ENCODE data around the gene PTCH2. TPM values are rescaled to one million over a fixed set of nuclear protein-coding genes. Genes with fewer than 3 reads are reported as not detected.
"Not testable (repeated sequence)": the region's sequence is repeated elsewhere in the genome, so short reads cannot be mapped to it uniquely, and the experiment has no call there.

Gene PTCH2
- total RNA-seq, 1 donor from 2014 or later: 0.45 TPM

DNA sequence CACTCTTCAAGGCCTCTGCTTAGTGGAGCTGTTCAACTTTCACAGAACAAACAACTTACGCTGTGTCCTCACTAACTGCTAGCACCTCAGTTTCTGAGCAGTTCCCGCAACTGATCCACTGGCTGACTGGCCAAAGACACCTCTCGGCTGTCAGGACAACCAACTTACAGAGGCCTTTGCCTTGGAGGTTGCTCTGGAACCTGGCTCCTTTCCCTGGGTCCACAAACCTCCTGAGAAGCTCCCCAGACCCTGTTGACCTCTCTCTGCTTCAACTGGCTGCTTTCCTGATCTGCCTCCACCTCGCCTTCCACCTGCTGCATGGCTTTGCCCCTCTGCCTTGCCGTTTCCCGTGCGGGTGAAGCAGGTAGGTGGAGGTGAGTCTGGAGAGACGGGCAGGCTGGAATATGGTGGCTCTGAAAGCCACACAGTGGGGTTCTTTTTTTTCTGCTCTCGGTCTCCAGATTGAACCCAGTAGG is 21.8 kb downstream of the PTCH2 start:
- no peak for ATAC-seq
- DNase-seq (ENCODE audit: low spot score): no peak

DNA sequence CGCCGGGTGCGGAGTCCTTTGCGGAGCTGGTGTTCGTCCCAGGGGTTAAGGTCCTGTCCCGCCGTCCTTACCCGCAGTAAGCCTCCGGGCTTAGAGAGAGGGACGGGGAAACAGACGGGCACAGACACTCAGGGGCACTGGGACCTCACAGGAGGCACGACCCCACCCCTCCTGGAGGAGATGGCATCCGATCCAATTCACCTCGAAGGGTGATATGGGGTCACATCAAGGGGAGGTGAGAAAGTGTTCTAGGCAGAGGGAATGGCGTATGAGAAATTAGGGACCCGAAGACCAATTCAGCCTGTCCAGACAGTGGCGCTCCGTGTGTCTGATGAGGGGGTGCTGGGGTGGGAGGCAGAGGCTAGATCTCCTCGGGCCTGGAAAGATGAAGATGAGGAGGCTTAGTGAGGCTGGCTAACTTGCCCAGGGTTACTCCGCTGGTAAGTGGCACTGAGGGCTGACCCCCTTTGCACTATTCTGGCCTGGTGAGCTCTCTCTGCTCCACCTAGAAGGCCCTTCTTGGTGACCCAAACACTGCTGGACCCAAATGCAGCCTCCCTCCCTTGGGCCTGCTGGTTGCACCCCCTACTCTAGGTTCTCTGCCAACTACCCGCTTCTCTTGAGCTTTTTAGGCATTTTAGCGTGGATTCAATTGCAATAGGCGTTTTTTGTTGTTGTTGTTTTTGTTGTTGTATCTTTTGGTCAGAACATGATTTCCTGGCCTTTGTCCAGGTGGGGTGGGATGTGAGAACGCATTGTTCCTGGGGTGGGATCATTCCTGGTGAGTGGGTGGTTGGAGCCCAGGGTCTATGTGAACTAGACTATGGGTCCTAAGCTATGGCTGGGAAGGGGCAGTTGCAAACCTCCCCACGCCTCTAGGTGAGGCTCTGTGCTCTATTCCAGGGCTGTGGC is 22.5 kb downstream of the PTCH2 start:
- peak; percentile 16 for ATAC-seq
- no peak for DNase-seq (ENCODE audit: low spot score)

DNA sequence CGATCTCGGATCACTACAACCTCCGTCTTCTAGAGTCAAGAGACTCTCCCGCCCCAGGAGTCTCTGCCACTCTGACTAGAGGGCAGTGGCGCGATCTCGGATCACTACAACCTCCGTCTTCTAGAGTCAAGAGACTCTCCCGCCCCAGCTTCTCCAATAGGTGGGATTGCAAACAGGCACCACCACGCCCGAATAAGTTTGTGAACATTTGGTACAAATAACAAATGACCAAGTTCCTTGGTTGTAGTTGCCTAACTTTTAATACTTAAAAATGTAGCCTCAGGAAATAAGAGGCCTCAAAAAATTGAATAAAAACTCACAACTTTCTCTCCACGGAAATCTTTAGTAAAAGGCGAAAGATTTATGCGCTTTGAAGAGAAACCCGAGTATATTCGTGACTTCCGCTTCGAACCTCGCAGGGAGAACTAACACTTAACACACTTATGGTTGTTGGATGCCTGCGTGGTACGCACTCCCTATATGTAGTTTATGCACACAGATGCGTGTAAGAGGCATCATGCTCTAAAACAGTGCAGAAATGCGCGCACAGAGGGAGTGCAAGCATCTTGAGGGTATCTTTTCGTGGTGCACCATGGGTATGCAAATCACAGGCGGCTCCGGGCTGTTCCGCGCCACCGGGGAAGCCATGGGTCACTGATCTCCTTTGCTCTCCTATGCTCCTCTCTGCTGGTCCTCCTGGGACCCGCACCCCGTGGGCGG is 23.3 kb downstream of the PTCH2 start:
- ATAC-seq (peak; percentile 91), DNase-seq (ENCODE audit: low spot score) (peak; percentile 85)

DNA sequence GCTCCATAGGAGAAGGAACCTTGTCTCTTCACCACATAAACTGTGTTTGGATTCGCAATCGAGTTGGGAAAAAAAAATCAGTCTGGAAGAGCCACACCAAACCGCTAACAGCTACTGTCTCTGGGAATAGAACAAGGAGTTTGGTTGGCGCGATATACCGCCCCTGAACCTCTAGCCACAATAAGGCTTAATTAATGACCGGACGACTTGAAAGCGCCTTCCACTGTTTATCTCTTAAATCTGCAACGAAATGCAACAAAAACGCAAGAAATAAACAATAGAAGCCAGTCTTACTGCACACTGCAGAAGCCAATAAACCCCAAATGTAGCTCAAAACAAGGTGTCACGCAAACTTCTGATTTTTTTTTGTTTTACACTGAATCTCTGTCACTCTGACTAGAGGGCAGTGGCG is 23.9 kb downstream of the PTCH2 start:
- ATAC-seq (peak; percentile 19), DNase-seq (ENCODE audit: low spot score) (no peak)

DNA sequence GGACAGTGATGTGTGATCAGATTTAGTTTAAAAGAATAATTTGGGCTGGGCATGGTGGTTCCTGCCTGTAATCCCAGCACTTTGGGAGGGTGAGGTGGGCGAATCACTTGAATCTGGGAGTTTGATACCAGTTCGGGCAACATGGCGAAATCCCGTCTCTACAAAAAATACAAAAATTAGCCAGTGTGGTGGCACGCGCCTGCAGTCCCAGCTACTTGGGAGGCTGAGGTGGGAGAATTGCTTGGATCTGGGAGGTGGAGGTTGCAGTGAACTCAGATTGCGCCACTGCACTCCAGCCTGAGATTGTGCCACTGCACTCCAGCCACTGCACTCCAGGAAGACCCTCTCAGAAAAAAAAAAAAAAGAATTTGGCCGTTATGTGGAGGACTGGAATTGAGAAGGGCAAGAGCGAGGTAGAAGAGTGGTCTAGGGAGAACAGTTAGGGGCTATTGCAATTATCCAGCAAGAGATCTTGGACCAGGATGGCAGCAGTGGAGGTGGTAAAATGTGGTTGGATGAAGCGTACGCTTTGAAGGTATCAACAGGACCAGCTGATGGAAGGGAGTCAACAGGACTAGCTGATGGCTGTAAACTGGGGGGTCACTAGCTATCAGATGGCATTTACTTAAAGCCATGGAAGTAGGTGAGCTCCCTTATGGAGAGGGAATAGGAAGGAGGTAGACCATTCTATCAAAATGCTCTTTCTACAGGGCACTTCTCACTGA is 25.1 kb downstream of the PTCH2 start:
- no peak for DNase-seq (ENCODE audit: low spot score)
- ATAC-seq: no peak

DNA sequence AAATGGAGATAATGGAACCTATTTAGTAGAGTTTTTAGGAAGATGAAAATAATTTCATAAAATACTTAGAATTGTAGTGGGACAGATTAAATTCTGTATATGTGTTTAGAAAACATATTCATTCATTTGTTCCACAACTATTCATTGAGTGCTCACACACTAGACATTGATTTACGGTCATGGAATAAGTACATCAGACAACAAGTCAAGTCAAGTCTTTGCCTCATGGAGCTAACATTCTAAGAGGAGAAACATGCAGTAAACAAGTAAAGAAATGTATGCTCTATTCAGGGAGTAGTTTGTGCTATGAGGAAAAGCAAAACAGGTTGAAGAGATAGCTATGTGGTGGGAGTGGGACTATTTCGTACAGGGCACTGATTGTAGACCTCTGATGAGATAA is 25.7 kb downstream of the PTCH2 start:
- DNase-seq (ENCODE audit: low spot score) (no peak), ATAC-seq (no peak)

DNA sequence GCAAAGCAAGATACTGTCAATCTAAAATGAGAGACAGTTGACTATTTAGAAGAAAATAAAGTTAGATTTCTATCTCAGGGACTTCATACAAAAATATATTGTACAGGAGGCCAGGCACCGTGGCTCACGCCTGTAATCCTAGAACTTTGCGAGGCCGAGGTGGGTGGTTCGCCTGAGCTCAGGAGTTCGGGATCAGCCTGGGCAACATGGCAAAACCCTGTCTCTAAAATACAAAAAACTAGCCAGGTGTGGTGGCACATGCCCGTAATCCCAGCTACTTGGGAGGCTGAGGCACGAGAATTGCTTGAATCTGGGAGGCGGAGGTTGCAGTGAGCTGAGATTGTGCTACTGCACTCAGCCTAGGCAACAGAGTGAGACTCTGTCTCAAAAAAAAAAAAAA is 27.1 kb downstream of the PTCH2 start:
- not testable (repeated sequence) for ATAC-seq; DNase-seq (ENCODE audit: low spot score)

DNA sequence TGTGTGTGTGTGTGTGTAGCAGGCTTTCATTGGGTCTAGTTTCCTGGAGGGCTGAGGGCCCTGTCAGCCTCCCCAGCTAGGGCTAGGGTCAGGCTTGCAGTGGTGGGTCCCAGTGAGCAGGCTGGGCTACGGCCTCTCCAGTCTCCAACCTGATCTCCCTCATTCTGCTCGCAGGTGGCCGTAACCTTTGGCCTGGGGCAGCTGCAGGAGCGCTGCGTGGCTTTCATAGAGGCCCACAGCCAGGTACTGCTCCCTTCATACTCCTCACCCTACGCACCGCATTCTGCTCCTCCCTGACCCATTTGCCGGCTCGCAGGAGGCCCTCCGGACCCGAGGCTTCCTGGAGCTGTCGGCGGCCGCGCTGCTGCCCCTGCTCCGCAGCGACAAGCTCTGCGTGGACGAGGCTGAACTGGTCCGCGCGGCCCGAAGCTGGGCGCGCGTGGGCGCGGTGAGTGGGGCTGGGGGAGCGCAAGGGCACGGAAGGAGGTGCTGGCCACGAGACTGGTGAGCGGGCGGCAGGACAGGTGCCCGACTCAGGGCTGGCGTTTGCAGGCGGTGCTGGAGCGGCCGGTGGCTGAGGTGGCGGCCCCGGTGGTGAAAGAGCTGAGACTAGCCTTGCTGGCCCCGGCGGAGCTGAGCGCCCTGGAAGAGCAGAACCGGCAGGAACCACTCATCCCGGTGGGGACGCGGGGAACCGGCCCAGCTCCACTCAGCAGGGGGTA is 30.1 kb downstream of the PTCH2 start:
- ATAC-seq (peak; percentile 67), DNase-seq (ENCODE audit: low spot score) (peak; percentile 72)

DNA sequence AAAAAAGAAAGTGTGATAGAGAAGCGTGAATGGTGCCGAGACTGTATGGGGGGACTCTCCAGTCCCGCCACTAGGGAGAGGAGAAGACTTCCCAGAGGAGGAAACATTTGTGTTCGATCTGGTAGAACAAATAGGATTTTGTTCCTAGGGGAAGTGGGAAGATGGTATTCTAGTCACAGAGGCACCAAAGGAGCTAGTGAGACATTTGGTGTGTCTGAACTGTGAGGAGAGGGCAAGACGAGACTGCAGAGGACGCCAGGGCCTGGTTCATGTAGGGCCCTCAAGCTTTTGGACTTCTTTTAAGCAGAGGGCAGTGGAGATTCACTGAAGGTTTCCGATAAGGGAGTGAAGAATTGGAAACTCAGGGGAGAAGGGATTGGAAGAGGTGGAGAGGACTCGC is 31.8 kb downstream of the PTCH2 start:
- ATAC-seq (no peak), DNase-seq (ENCODE audit: low spot score) (no peak)

DNA sequence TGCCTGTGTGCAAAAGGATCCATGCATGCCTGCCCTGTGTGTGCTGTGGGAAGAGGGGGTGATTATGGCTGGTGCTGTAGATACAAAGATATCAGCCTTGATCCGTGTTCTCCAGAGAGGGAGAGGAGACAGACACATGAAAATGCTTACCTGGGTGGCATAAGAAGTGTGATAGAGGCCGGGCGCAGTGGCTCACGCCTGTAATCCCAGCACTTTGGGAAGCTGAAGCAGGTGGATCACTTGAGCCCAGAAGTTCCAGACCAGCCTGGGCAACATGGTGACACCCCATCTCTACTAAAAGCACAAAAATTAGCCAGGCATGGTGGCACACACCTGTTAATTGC is 32.3 kb downstream of the PTCH2 start:
- ATAC-seq; DNase-seq (ENCODE audit: low spot score): not testable (repeated sequence)

DNA sequence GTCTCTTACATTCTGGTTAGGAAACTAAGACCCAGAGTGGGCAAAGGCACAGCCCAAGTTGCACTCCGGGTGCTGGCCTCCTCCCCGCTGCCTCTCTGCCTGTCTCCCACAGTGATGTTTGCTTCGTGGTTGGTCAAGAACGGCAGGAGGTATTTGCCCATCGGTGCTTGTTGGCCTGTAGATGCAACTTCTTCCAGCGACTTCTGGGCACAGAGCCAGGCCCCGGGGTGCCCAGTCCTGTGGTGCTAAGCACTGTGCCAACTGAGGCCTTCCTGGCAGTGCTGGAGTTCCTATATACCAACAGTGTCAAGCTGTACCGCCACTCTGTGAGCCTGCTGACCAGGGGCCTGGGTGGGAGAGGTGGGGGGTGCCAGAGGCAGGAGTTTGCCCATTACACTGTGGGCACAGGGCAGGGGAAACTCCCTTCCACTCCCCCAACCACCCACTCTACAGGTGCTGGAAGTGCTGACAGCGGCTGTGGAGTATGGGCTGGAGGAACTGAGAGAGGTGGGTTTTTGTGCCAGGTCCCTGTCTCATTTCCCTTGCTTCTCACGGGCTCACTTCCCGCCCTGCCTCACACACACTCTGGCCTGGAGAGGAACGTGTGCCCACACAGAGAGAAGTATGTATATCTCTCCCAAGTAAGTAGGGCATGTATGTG is 32.8 kb downstream of the PTCH2 start:
- ATAC-seq (no peak), DNase-seq (ENCODE audit: low spot score) (no peak)

DNA sequence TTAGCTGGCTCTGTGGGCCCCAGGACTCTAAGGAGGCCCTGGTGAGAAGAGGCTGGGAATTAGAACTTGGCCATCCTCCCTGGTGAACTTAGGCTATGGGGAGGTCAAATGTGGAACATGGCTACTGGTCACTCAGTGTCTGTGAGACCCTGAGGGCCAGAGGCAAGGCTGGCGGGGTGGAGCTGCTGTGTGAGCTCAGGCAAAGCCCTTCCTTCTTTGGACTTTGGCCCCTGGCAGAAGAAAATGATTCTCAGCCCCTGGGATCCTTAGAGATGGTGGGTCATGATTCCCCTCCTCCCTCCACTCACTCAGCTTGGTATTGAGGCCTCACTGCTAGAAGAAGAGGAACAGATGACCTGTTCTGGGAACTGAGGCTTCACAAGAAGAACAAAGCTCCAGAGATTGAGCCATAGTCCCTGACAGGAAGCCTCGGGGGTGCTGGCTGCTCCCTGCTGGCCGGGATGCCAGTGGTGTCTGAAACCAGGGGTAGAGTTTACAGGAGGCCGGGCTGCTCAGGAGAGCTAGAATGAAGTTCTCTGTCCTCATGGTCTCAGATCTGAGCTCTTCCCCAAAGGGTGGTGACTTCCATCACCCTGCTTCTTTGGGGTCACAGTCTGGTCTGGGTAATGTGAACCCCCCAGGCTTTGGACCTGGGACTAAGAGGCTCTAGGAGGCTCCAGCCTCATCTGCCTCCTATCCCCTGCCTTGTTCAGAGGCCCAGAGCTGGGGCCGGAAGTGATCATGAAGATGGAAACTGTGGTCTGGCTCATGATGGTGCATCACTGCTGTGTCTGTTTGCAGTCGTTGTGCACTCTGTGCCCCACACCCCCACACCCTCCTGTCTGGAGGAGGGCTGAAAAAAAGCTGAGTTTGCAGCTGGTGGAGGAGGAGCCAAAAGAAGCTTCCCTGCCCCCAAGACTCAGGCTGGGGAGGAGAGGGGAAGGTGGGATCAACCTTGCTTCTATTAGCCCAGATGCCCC is 33.8 kb downstream of the PTCH2 start:
- ATAC-seq: no peak
- no peak for DNase-seq (ENCODE audit: low spot score)

DNA sequence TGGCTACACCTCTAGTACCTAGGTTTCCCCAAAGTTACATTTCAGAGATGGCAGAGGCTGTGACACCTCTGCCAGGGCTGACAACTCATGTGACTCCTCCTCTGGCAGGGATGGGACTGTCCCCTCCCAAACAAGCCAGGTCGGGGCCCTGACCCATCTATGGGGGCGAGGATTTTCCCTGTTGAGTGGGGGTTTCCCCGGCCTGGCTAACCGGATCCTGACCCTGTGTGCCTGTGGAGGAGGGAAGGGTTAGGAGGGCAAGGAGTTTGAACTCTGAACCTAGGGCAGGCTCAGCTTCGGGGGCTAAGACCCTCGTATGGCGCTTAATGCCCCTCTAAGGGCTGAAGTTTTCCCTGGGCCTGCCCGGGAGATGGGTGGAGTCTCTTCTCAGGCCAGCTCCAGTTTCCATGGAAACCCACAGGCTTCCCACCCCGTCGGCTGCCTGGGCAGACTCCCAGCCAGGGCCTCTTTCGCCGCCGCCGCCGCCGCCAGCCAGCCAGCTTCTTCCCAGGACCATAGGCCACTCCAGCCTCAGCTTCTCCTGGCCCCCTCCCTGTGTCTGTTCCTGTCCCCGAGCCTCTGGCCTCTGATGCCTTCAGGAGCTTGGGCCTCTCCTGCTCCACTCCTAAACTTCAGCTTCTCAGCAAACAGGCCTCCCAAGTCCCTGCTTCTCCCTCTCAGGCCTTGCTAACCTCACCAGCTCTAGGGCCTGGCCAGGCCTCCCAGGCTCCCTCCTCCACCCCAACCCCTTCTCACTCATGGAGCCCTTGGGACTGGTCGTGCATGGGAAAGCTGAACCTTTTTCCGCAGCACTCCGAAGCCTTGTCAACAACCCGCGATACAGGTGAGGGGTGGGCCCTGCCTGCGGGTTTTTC is 34.8 kb downstream of the PTCH2 start, which contains the start of gene BTBD19:
Gene BTBD19, plus strand, starts transcription at position 461 of the 875 bp plus-strand sequence. Its CDS starts 298 bp downstream, at position 759.
- ATAC-seq: peak; percentile 53
- peak; percentile 84 for DNase-seq (ENCODE audit: low spot score)

DNA sequence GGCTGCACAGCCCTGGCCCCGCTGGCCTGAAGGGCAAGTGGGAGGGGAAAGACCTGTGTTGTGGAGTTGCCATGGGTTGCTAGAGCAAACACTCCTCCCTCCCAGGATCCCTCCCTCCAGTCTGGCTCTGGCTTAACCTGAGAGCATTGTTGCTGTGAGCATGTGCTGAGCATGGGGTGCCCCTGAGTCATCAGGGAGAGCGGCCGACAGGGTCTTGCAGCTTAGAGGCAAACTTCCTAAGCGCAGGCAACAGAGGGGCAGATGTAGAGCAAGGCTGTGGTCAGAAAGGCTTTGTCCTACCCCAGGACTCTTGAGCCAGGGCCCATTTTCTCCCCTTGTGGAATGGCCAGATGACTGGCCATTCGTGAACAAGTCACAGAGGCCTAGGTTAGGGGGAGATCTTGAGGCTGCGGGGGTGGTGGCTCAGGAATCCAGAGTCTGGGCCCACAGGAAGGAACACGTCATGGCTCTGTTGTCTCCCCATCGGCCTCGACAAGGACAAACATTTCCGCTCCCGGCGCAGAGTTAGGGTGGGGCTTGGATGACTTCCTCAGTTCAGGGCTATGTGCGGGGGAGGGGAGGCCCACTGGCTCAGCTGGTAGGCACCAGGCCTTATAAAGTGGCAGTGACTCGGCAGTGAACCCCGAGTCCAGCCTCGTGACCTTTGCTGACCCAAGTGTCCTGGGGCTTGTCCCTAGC is 35.5 kb downstream of the PTCH2 start:
- peak; percentile 83 for ATAC-seq
- peak; percentile 95 for DNase-seq (ENCODE audit: low spot score)

DNA sequence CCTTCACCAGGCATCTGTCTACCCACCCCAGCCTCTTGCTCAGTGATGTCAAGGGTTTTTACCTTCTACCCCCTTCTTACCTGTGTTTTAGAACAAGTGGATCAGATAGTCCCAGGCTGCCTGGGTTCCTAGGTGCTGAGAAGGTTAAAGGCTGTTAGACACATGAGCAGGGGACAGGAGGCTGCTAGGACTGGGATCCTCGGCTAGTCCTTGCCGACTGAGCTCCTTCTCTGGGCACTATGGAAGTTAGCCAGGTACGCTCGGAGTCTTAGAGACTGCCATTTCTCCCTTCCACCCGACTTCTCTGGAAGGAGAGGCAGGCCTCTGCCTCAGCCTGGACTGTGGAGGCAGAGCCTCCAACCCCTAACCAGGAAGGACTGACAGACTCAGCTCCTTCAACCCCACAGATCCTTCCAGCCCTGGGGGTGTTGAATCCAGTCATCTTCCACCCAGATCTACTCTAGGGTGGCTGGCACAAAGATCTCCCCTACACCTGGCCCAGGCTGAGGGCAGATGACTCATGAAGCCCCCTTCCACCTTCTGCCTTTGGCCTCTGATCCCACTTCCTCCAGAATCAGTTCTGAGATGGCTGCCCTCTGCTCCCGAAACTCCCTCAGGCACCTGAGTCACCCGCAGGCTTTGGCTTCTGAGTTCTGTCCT is 36.2 kb downstream of the PTCH2 start, which contains the start of gene DYNLT4:
Gene DYNLT4, minus strand, starts transcription at position 648 of the 660 bp plus-strand sequence. CDS start 683 bp downstream, outside the sequence.
- DNase-seq (ENCODE audit: low spot score) (no peak), ATAC-seq (no peak)

DNA sequence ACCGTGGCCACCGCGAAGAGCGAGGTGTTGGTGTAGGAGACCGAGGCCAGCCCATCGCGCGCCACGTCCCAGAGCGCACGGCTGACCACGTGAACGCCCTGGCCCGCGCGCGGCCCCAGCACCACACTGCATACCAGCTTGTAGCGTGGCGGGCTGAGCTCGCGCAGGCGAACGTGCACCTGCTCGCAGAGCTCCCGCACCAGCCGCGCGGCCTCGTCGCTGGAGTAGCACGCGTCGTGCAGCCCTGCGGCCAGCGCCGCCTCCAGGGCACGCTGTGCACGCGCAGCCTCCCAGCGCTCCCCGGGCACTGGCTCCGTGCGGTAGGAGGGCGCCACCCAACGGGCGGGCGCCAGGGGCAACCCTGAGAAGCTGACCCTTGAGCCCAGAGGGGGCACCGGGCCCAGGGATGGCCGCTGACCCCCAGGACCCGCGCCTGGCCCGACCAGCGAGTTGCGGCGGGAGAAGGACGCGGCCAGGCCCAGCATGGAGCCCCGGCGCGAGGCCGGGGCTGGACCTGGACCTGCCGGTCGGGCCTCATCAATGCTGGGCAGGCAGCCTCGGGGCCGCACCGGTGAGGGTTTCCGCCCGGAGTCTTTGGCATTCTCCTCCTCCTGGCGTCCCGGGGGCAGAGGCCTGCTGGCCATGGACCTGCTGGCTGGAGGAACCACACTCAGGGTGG is 36.9 kb downstream of the PTCH2 start:
- ATAC-seq (no peak), DNase-seq (ENCODE audit: low spot score) (no peak)
